AG04450 (cell line): Measurements from ENCODE around the gene DHX15. TPM values are rescaled to one million over a fixed set of nuclear protein-coding genes. Genes with fewer than 3 reads are reported as not detected.

Experiments used
- CTCF ChIA-PET: fragments of 300-600, 350-600 bp; formaldehyde crosslinking; extraction: SDS; loops from one replicate; lab custom pipeline; 2022; ENCODE audit warnings: antibody characterized with exemption, inconsistent platforms; lab: Charles Lee
- POLR2A ChIA-PET: fragments of 350-600 bp; formaldehyde crosslinking; extraction: SDS; loops from one replicate; lab custom pipeline; 2021; ENCODE audit warnings: antibody characterized with exemption, inconsistent platforms; lab: Yijun Ruan, JAX
- DNase-seq: peaks from one replicate; pipeline ENCODE4 v3.0.0-alpha.2; 2011; ENCODE audit warnings: low read depth, low spot score
- H3K27ac ChIP-seq: one replicate; pipeline ENCODE4 v1.5.1; 2012; ENCODE audit warnings: low read depth, low read length, control low read depth
- H3K27me3 ChIP-seq: one replicate; pipeline ENCODE4 v1.6.0; 2012; ENCODE audit warnings: low read length; ENCODE audit not compliant: control insufficient read depth, insufficient read depth
- H3K4me3 ChIP-seq: 2 replicates; pipeline ENCODE4 v1.5.1; 2011; ENCODE audit warnings: mild to moderate bottlenecking, low read depth, low read length, control low read depth
- H3K9me3 ChIP-seq: 2 replicates; pipeline ENCODE4 v1.5.1; 2012; ENCODE audit warnings: low read length; ENCODE audit not compliant: control insufficient read depth, insufficient read depth
- polyA plus RNA-seq: library from polyadenylated mRNA; depleted of rRNA; stranded (reverse); fragments of >200 nt; gene quantifications from 2 replicates; pipeline ENCODE4 v1.2.3, GENCODE V29; 2011
- TF ChIP-seq, protein P1 (sequence below): IDR thresholded peaks from 2 replicates; pipeline ENCODE4 v1.5.1; 2011; ENCODE audit warnings: low read depth, low read length, control low read depth, inconsistent platforms

DHX15 gene
- polyA plus RNA-seq, 1 experiment, result 158 TPM

DNA sequence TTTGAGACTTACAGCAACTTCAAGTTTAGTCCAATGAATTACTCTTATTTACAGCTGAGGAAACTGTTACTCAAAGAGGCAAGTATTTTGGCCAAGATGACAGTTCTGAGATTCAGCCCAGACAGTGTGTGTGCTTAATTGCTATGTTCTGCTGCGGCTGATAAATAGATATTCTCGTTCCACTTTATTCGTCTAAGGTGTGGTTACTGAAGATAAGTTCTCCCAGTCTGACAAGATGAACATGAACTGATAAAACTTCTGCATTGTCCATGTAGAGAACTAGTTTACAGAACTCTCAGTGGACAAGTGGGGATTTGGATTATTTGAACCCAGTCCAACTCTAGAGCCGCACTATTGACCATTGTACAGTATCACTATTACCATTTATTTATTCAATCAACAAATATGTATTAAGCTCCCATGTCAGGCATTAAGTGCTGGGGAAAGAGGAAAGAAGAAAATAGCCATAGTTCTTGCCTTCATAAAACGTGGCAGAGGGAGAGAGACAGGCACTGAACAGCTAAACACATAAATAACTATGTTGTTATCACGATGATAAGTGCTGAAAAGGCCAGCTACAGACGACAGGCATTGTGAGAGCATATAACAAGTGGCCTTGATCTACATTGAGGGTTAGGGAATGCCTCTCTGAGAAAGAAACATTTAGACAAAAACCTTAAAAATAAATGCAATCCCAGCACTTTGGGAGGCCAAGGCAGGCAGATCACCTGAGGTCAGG, 4.0 kb upstream of the DHX15 start:
- DNase-seq, result no peak
- Histone ChIP-seq H3K27me3 (no peaks in the 10 kb centered on the region), H3K4me3 (no peak overlapping the region), H3K9me3 (peaks cover 3% of the 10 kb centered on the region), H3K27ac (no peak overlapping the region)
- TF ChIP-seq, protein P1, sequence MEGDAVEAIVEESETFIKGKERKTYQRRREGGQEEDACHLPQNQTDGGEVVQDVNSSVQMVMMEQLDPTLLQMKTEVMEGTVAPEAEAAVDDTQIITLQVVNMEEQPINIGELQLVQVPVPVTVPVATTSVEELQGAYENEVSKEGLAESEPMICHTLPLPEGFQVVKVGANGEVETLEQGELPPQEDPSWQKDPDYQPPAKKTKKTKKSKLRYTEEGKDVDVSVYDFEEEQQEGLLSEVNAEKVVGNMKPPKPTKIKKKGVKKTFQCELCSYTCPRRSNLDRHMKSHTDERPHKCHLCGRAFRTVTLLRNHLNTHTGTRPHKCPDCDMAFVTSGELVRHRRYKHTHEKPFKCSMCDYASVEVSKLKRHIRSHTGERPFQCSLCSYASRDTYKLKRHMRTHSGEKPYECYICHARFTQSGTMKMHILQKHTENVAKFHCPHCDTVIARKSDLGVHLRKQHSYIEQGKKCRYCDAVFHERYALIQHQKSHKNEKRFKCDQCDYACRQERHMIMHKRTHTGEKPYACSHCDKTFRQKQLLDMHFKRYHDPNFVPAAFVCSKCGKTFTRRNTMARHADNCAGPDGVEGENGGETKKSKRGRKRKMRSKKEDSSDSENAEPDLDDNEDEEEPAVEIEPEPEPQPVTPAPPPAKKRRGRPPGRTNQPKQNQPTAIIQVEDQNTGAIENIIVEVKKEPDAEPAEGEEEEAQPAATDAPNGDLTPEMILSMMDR, result no peak
- CTCF ChIA-PET, result no interaction called here
- POLR2A ChIA-PET, result no interaction called here

DNA sequence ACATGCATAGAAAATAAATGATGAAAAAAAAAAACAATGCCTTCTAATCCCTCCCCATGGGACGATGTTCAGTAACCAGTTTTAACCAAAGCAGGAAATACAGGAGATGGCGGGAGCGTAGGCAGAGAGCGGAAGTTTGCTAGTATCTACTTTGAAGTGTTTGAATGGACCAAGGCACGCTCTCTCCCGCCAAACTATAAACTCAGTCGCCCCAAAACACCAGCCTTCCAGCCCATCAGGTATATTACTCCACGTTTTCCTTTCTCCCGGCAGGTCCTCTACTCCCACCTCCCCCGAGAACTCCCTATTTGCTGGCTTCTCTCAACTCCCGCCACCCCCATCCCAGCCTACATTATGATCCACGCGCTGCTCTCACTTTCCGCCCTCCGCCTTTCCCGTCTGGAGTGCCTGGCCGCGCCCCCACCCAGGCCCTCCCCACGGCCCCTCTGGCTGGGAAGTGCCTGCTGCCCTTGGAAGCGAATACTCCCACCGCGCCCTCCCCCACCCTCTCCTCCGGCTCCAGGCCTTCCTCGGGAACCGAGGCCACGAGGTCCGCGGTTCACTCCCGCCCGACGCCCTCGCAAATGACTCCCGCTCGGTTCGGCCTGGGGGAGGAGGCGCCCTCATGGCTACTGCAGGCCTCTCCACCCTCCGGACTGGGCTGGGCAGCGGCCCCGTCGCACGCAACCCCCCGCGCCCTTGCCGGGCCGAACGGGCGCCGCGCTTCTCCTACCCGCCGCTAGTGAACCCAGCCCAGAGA, 723 bp downstream of the DHX15 start:
- ChIA-PET CTCF (interaction anchor here (0.6 to 1.2 kb wide), 5 partner anchors 9 to 104 kb away, joined by 3 to 7 read pairs (median 4); no protein-coding TSS in a partner anchor), POLR2A (interaction anchor here (1.0 to 1.4 kb wide), 4 partner anchors 17 to 76 kb away, joined by 3 to 7 read pairs (median 5); no protein-coding TSS in a partner anchor)
- TF ChIP-seq, protein P1, result no peak
- Histone ChIP-seq H3K27ac (peak overlapping the region; percentile 87), H3K27me3 (no peaks in the 10 kb centered on the region), H3K4me3 (peak overlapping the region; percentile 98), H3K9me3 (peaks cover 3% of the 10 kb centered on the region; the same call in 1 of the 2 replicates)
- DNase-seq, result no peak

DNA sequence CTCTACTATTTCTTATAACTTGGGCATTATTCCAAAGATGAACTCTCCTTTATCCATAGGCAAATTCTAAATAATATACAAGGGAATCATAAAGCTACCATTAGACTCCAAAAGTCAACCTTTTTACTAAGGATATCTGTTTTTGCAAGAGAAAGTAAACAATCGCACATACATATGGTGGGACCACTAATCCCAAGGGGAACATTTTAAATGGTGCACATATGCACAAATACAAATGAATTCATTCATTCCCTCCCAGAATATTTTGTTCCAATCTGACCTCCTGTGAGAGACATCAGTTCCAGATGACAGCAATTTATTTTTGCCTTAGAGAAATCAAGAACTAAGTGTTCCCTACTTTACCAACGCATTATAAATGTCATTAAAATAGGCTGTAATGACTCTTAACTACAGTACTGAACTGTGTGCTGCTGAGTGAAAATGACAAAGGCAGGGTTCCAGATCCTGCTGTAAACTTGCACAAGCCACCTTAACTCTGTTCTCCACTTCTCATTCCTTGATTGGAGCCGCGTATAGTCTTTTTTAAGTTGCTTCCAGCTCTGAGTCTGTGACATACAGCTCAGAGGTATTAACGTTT, 2.0 kb downstream of the DHX15 start:
- ChIA-PET POLR2A (no interaction called here), CTCF (interaction anchor here (0.9 kb wide), 1 partner anchor 653 kb away, joined by 5 read pairs; no protein-coding TSS in a partner anchor)
- TF ChIP-seq, protein P1, result no peak
- Histone ChIP-seq H3K27me3 (no peaks in the 10 kb centered on the region), H3K9me3 (peaks cover 3% of the 10 kb centered on the region; the same call in 1 of the 2 replicates), H3K4me3 (peak overlapping the region; percentile 98), H3K27ac (no peak overlapping the region)
- DNase-seq, result no peak

DNA sequence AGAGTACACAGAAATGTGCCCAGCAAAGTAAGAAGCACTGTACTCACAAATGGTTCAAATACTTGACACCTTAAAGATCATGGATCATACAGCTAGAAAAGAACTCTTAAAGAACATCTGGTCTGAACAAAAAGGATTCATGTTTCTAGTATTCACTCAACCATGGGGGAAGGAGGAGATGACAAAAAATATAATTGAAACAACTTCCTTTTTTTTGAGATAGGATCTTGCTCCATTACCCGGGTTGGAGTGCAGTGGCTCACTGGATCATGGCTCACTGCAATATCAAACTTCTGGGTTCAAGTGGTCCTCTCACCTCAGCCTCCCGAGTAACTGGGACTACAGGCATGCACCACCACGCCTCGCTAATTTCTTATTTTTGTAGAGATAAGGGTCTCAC, 6.0 kb downstream of the DHX15 start:
- no peaks in the 10 kb centered on the region for H3K9me3 ChIP-seq
- CTCF ChIA-PET, result no interaction called here
- H3K27ac ChIP-seq, result no peak overlapping the region
- H3K4me3 ChIP-seq, result no peak overlapping the region
- H3K27me3 ChIP-seq, result no peaks in the 10 kb centered on the region
- POLR2A ChIA-PET, result no interaction called here
- no peak for DNase-seq
- TF ChIP-seq, protein P1, result no peak
